ENCODE data around the gene CREB3.

The CREB3 gene

DNA sequence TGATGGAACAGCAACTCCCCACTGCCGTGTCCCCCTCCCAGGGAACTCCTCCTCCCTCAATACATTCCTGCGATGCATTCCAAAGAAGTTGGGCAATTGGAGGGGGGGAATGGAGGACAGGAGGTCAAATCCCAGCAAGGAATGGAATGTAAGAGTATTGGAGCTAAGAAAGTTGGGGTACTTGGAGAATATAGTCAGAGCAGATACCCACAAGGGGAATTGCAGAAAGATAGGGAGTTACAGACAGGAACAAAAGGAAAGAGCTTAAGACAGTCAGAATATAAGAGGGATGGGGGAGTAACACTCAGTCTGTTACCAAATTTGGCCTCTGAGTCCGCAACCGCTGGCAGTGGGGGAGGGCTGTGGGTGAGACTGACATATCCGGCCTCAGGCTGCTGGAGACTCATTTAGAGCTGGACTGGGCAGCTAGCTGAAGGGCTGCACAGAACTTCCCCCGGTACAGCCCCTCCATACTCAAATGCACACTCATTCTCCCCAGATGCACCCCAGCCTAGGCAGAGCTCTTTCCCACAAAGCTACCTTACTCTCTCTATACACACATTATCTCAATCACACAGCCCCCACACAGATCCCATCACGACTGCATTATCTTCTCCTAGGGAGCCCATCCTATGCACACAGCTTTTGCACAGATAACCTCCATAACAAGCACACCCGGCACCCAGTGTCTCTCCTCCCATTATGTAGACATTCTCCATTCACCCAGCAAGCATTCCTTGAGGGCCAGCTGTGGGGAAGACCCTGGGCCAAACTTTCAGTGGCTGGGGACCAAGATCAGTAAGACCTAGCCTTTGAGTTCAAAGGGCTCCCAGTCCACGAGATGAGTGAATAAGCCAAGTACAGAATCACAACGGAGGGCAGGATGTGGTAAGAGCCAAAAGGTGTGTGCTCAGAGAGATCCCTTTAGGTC lies 4.2 kb upstream of the CREB3 start:
- no peak for DNase-seq

DNA sequence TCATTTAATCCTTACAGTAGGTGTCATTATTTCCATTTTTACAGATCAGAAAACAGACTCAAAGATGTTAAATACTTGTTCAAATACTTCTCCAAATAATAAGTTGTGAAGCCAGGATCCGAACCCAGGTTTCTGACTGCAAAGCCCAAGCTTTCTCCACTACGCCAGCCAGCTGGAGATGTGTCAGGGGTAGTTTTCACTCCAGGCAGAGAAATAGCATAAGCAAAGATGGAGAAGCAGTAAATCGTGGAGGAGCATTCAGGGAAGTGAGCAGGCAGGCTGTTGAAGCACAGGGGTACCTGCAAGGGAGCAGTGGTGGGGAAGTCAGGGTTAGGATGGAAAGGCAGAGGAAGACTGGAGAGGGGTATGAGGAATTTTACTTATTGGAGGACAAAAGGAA lies 3.4 kb upstream of the CREB3 start:
- DNase-seq, result no peak

DNA sequence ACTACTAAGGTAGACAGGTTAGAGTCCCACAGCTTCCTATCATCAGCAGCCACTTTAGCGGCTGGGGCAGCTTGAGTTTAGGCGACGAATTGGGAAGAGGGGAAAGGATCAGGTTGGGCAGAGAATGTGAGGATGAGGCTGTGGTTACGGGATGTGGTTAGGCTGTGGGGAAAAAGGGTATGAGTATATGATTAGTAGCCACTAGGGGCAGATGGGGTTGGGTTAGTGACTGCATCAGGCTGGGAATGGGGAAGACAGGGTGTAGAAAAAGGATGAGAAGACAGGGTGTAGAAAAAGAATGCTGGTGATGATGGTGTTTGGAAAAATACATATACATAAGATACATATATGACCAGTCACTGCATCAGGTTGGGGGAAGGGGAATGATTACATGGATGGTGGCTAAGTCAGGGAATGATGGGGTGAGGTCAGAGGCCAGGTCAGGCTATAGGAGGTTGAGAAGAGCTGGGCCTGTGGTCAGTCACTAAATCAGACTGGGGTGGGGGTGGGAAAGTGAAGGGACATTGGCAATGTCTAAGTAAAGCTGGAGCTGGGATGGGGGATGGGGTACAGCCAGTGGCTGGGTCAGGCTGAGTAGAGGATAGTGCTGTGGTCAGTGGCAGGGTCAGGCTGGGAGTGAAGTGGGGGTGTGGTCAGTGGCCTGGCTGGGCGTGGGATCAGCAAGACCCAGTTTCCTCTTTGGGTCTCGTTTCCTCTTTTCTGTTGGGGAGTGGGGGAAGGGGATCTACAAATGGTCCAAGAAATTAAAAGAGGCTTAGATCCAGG lies 2.6 kb upstream of the CREB3 start:
- DNase-seq, result no peak

DNA sequence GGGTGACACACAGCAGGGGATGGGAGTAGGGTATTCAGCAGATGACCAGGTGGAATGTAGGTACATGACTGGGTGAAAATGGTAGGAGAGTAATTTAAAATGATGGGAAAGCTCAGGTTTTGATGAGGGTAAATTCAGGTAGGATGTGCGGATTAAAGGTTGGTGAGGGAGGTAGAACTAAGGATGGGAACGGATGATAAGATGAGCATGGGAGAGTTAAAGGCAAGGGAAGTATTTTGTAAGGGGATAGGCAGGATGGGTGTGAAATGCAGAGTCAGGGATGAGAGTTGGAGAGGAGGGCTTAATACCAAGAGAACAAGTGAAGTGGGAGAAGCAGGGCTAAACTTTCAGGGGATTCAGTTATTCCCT lies 2.0 kb upstream of the CREB3 start:
- no peak for DNase-seq

DNA sequence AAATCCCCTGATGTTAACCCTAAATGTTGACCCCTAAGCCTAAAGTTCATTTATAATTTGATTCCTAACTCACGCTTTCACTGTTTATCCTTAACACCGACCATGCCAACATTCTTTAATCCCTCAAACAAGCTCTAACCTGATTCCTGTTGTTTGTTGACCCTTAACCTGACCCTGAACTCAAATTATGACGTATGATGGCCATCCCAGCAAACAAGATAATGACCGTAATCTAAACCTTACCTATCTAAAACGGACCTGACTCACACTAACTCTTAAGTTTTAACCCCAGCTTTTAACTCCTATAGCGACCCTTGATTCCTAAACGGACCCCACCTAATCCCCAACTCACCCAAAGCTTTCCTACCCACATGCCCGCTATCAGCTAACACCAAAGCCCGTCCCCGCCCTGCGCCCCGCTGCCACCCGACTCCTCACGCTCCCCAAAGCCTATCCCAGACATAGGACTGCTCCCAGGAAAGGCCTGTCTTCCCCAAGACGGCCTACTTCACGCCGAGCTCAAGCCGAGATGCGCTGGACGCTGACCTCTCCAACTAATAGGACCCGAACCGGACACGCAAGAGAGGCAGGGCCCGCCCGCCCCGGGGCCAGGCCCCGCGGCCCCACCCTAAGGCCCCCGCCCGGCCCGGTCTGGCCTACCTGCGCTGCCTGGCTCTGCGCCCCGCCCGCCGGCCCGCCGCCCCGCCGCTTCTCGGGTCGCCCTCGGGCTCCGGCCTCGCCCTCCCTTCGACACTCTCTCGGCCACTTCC lies 866 bp upstream of the CREB3 start:
- peak; percentile 27 for DNase-seq

DNA sequence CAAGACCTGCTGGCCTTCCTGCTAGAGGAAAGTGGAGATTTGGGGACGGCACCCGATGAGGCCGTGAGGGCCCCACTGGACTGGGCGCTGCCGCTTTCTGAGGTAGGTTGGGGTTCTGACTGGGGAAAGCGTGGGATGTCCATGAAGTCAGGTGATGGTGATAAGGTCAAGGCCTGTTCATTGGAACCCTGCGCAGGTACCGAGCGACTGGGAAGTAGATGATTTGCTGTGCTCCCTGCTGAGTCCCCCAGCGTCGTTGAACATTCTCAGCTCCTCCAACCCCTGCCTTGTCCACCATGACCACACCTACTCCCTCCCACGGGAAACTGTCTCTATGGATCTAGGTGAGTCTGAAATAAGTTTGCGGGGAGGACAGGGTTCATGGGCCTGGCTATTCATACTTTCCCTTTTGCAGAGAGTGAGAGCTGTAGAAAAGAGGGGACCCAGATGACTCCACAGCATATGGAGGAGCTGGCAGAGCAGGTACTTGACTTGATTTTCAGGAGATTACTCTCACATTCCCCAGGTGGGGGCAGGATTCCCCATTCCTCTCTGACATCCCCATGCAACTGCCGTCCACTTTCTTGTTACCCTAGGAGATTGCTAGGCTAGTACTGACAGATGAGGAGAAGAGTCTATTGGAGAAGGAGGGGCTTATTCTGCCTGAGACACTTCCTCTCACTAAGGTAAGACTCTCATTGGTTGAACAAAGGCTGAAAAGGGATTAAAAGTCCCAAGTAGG lies 505 bp downstream of the CREB3 start:
- DNase-seq, result no peak

DNA sequence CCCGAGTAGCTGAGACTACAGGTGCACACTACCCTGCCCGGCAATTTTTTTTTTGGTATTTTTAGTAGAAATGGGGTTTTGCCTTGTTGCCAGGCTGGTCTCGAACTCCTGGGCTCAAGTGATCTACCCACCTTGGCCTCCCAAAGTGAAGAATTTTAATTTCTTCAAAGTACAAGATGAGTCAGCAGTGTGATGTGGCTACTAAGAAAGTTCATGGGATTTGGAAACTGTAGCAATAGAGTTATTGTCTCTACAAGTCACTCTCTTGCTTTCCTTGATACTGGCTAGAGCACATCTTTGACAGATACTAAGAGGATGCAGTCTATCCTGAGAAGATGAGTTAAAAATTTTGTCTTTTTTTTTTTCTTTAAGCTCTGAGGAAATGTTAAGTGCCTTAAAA lies 1.6 kb downstream of the CREB3 start:
- DNase-seq, result no peak

DNA sequence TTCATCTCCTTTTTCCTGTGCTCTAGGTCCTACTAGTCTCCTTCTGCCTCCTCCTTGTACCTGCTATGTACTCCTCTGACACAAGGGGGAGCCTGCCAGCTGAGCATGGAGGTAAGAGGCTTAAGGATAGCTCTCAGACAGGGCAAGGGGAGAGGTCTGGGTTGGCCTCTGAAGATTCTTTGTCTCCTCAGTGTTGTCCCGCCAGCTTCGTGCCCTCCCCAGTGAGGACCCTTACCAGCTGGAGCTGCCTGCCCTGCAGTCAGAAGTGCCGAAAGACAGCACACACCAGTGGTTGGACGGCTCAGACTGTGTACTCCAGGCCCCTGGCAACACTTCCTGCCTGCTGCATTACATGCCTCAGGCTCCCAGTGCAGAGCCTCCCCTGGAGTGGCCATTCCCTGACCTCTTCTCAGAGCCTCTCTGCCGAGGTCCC lies 3.8 kb downstream of the CREB3 start:
- DNase-seq, result peak; percentile 64

DNA sequence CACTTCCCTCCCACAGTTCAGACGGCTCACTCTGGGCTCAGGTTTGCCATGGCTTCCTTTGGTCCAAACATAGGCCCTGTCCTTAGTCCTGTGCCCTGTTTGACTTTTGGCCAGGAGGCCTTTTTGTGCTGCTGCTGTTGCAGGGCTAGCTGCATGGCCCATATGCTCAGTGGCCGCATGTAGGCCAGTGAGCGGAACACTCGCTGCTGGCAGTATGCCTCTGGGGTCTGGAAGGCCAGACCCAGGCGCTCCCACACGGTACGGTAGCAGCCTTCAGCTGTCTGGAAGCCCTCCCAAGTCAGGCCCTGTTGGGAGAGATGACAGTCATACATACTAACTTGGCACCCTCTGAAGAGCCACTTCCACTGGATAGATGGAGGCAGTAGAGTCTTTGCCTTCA lies 4.7 kb downstream of the CREB3 start:
- DNase-seq, result no peak

DNA sequence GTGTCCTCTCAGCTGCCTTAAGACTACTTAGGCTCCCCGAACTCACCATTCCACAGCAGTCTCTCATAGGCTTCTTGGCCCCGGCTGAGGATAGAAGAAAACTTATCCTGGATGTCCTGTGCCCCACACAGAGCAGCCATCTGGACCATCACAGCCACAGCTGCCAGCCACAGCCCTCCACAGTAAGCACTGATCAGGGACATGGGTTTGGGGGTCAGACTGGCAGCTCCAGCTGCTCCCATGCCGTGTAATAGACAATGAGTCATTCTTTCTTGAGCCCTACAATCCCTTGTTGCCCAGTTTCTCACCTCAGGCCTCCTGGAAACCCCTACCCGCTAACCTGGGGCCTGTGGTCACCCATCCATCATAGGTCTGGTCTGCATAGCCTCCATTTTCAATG lies 5.7 kb downstream of the CREB3 start:
- no peak for DNase-seq

DNA sequence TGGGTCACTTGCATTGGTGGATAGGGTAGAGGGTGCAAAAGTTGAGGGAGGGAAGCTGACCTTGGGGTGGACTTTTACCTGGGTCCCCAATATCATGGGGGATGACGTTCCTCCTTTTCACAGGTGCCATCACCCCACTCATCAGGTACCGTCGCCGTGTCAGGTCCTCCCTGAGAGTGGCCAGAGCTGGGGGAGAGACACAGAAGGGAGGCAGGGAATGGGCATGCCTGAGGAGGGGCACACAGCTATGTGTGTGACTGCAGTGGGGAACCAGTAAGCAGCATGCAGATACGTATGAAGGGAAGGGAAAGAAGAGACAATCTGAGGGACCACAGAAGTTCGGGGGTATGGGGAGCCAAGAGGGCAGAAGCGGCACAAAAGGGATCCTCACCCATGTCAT lies 6.5 kb downstream of the CREB3 start:
- DNase-seq, result no peak

DNA sequence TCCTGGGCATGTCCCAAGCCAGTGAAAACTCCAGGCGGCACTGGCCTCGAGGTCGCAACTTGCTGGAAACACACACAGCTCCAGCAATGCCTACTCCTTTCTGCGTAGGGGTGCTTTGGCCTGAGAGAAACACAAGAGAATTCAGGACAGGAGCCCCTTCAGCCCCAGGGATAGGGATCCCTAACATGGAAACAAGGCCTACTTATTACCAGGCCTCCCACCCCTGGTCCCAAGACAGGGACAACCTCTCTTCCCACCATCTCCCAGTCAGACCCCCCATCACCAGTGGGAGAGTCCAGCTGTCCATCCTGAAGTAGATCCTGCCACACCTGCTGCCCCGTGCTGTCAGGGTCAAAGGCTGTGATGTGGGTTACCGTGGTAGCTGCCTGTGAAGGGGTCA lies 7.8 kb downstream of the CREB3 start:
- DNase-seq, result no peak

DNA sequence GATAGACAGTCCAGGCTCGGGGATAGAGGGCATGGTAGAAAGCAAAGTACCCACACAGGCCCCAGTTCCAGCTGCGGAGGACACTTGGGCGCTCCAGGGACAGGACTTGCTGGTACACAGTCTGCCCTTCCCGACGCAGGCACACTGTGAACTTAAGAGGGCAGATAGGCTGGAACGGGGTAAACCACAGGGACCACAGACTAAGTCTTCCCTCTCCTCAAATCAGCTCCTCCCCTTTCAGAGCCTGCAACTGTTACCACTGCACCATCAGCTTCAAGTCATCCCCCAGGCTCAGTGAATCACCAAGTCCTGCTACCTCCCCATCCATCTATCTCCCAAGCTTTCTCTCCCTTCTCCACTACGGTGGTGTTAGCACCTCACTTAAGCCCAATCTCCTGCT lies 9.3 kb downstream of the CREB3 start:
- DNase-seq, result no peak

DNA sequence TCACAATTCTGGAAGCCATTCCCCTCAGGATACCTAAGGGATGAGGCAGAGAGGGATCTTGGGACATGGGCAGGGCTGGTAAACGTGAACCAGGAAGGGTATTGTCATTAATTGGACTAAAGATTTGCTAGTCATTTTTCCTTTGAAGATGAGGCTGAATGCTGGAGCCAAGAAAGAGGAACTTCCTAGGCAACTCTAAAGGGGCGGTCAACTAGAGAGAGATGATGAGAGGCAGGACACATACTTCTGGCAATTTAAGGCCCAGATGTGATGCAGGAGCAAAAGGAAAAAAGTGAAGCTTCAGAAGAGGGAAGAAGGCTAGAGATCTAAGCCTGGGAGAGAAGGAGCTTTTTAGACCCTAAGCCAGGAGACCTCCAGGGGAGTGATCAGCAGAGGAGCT lies 11.0 kb downstream of the CREB3 start:
- no peak for DNase-seq

DNA sequence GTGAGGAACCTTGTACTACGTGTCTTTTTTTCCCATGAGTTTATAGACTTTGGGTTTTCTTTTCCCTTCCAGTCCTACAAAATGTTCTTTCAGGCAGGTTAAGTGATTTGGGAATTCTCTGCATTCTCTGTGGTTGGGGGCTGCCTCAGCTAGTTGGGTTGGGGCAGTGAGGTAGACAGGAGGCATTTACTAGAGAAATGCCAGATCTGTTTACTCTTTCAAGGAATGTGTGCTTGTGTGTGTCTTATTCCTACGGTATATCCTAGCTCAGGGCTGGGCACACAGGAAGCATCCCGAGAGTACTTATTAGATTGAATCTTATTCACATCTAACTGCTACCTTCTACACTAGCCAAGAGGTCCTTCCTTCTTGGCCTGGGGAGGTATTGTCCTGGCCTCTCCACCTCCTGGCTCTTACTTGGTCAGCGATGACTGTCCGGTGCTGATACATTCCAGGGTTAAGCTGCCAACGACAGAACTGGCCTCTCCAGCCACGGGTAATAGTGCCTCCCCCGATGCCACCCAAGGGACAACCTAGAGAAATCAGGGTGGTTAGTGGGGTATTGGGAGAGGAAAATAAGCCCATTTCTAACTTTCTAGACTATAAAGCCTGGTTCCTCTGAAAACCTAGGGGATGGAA lies 11.5 kb downstream of the CREB3 start:
- DNase-seq, result no peak

DNA sequence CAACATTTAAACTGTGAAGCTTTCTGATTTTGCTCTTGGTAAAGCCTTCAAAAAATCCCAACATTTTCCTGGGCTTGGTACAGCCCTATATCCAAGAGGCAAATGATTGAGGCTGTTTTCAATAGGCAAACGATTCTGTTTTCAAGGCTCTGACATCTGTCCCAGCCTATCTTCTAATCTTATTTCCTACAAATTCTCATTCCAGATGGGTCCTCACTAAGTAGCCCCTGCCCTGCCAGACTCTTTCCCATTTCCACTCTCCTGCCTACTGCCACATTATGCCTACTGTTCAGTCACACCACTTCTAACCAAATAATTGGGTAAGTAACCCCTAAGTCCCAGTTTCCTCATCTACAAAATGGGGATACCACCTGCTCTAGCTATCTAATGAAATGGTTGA lies 13.1 kb downstream of the CREB3 start:
- DNase-seq, result no peak

DNA sequence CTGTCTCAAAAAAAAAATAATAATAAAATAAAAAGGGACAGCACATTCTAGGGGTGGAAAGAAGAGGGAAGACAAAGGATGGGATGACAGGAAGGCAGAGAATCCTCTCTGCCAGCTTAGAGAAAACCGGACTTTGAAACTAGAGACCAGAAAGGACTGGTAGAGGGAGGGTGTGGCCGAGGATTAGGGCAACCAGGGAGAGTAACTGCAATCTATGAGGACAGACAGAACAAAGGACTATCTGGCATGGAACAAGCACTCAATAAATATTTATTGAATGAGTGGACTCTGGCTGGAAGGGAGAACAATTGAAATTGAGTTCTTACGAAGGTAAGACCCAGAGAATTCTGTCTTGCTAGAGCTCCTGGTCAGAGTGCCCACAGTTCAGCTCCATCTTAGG lies 14.1 kb downstream of the CREB3 start:
- no peak for DNase-seq

DNA sequence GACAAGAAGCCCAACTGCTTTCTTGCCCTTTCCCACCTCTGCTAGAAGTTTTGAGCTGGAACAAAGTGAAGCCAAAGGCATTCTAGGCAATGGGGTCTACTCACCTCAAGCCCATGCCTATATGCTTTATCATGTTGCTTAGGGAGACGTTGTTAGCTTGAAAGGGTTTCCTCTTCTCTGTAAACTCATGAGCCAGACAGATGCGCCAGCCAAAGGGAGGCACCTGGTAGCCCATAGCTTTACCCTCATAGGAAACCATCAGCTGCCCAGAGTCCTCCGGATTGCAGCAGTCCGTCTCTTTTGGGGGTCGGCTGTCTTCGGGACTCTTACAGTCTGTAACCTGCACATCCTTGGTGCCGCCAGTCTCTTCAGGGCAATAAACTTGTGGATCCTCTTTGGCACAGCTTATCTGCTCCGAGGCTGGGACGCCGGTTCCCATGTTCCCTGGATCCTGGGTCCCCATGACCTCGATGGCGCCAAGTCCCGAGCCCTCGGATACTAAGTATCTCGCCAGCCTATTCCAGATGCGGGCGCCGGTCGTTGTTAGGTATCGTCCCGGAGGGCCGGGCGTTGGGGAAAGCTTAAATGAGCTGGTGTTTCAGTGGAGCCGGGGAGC lies 15.9 kb downstream of the CREB3 start:
- no peak for DNase-seq

DNA sequence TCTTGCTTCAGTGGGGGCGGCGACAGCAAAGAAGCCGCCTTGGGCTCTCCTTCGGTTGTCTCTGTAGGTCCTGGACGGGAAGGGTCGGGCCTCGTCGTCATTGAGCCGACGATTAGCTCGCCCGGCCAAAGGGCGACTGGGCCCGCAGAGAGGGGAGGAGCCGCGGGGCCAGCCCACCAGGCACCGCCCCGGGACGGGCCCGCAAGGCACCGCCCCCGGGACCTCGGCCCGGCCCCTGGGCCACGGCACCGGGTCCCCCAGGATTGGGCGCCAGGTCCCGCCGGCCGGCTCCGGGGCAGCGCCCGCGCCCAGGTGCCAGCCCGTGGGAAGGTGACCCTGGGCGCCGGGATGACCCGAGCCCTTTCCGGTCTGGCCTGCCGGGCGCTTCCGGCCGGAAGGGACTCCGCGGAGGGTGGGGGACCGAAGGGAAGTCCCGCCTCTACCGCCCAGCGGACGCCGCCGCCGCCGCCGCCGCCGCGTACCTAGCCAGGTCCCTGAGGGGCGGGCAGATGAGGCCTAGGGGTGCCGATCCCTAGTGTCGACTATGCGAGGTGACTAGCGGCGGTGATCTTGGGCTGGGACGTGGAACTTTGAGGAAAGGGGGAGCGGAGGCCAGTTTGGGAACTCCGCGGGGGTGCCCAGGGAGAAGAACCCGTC lies 16.5 kb downstream of the CREB3 start, which contains the start of the genes GBA2 and RGP1:
TSS of gene GBA2 (minus strand) at position 371 of the 657 bp plus-strand sequence. CDS start 524 bp downstream, outside the sequence.
TSS of gene RGP1 (plus strand) at position 430 of the 657 bp plus-strand sequence. CDS start 469 bp downstream, outside the sequence.
- DNase-seq, result peak; percentile 48

DNA sequence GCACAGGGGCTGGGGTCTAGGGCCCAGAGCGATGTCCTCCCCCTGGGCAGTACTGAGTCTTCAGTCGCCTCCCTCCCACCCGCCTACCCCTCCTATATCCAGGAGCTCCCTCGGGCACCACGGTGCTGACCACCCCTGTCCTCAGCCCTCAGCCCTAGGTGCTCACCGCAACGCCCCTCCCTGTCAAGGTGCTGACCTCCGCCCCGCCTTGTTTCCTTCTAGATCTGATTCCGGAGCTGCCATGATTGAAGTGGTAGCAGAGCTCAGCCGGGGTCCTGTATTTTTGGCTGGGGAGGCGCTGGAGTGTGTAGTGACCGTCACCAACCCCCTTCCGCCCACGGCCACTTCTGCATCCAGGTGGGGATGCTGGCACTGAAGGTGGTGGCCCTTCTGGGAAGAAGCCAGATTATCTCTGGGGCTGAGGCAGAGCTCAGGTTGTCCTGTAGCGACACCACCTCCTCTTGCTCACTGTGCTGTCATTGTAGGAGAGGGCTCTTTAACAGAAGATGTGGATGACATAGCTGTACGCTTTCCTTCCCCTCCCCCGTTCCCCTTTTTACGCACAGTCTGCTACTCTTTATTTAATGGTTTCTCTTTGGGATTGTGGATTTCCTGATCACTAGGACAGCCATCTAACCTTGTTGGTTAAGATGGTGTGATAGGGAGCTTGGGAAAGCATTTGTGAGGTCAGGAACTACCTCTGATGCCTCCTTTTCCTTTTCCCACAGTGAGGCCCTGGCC lies 17.2 kb downstream of the CREB3 start:
- DNase-seq, result peak; percentile 25
